ENCODE data around the gene PDGFC. TPM values are rescaled to one million over a fixed set of nuclear protein-coding genes. Genes with fewer than 3 reads are reported as not detected.

PDGFC gene
- total and polyA plus RNA-seq, 2 of the 8 experiments (the other 6 are each of a cell fraction or from before 2014, with no cell fraction given) = 0.65 to 2.7 TPM

DNA sequence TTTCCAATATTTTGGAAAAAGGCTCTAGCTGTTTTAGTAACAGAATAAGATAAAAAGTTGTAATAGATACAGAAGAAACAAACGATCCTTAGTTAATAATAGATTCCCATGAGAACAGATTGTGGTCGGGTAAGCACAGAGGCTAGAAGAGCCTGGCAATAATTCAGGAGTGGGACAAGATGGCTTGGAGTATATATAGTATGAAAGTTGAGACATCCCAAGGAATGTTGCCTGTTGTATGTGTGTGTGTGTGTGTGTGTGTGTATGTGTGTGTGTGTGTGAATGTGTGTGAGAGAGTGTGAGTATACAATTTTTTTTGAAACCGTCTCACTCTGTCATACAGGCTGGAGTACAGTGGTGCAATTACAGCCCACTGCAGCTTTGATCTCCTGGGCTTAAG, 150.7 kb downstream of the PDGFC start (continued):
- TF ChIP-seq CHD7 (IDR thresholded peaks at IDR 0.05; ENCODE audit: insufficient replicate concordance, low read length) (no peak), PHF8 (conservative IDR thresholded peaks at IDR 0.05; ENCODE audit: low read depth, low read length) (no peak), MAFK (IDR thresholded peaks at IDR 0.05; ENCODE audit: low read depth, low read length) (no peak), CREB1 (IDR thresholded peaks at IDR 0.05) (no peak), SIRT6 (IDR thresholded peaks at IDR 0.05; ENCODE audit: low read length) (no peak), CHD2 (IDR thresholded peaks at IDR 0.05; ENCODE audit: low read length) (no peak), CEBPB (IDR thresholded peaks at IDR 0.05; ENCODE audit: low read depth, low read length) (no peak), TAF1 (IDR thresholded peaks at IDR 0.05; ENCODE audit: low read depth, low read length) (no peak)
